ENCODE measurements around the gene AMPD3. TPM values are rescaled to one million over a fixed set of nuclear protein-coding genes. Genes with fewer than 3 reads are reported as not detected.

Gene AMPD3
- total and polyA plus RNA-seq, 2 donors (not counting 3 experiments of a cell fraction or from before 2014, with no cell fraction given) = 1.4 to 2.5 TPM

DNA sequence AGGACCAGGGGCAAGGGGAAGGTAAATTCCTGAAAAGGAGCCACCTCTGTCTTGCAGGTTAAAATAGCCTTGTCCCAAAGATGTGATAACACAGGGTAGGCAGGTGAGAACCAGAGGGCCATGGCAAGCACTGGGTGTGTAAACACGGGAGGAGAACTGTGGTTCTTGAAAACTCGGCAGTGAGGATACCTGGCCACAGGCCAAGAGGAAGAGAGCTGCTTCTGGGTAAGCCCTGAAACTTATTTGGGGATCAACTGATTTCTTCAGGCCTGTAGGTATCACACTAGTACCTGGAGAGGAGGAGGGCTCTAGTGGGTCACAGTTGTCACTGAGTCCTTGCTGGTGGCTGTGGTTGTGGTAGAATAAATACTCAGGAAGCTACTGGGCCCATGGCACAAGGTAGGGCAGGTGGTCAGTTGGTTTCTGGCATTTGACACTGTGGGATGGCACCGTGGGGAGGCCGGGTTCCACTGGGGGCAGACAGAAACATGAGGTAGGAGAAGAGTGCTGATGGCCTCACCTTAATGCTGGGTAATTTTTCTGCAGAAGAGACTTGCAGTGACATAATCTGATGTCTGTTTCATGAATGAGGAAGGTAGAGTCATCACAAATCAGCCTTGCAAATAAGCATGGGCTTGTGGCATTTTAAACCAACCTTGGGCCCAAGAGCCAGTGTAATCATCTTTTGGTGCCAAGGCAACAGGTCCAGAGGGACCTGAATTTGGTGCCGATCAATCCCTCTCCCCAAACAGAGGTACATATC is 22.0 kb downstream of the AMPD3 start:
- no peaks in the 10 kb centered on the region for H3K27me3 ChIP-seq (ENCODE audit: control insufficient read depth in 2 of 2, insufficient read depth in 2 of 2, low read length in 2 of 2)
- dilution Hi-C loops (cut with MboI; ENCODE audit: extremely low pct_ligation_motif_present, low sequenced_read_pairs) = no loop called here
- H3K27ac ChIP-seq (ENCODE audit: insufficient read depth, low read depth, low read length) = no peak overlapping the region
- intact Hi-C loops (cut with micrococcal nuclease) = no loop called here
- BruUV-seq (replicated peaks) = no TSS peak
- H3K79me2 ChIP-seq (ENCODE audit: control insufficient read depth, insufficient read depth, low read length) = no peaks in the 10 kb centered on the region
- DNase-seq (ENCODE audit: low read depth, low spot score) (no peak), FAIRE-seq (no peak)
- no peaks in the 10 kb centered on the region for H4K20me1 ChIP-seq (replicated peaks; ENCODE audit: control insufficient read depth, extremely low read depth, insufficient read depth, low read length)
- H3K9ac ChIP-seq (replicated peaks; ENCODE audit: extremely low read depth, insufficient read depth, low read length) = no peak overlapping the region
- POLR2A ChIA-PET = no interaction called here
- H3K4me3 ChIP-seq (replicated peaks in 1 of 3; ENCODE audit: insufficient read depth in 1 of 3, low read depth in 1 of 3, low read length in 3 of 3) = no peak overlapping the region
- H3K36me3 ChIP-seq (ENCODE audit: control insufficient read depth in 2 of 2, extremely low read depth in 1 of 2, insufficient read depth in 2 of 2, low read length in 2 of 2) = no peaks in the 10 kb centered on the region
- no peaks in the 10 kb centered on the region for H3K9me3 ChIP-seq (replicated peaks; ENCODE audit: control insufficient read depth, insufficient read depth, low read length)
- CTCF ChIA-PET = no interaction called here
- H3K4me1 ChIP-seq (ENCODE audit: control insufficient read depth, extremely low read depth, insufficient read depth, low read length) = no peaks in the 10 kb centered on the region
- H2AFZ ChIP-seq (ENCODE audit: low read depth, low read length) = no peak overlapping the region
- H3K9me1 ChIP-seq (replicated peaks; ENCODE audit: control insufficient read depth, extremely low read depth, insufficient read depth, low read length) = no peaks in the 10 kb centered on the region
- TF ChIP-seq, protein P1, sequence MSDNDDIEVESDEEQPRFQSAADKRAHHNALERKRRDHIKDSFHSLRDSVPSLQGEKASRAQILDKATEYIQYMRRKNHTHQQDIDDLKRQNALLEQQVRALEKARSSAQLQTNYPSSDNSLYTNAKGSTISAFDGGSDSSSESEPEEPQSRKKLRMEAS (IDR thresholded peaks at IDR 0.05; ENCODE audit: insufficient read depth, insufficient read length) = no peak
- TF ChIP-seq JUN (IDR thresholded peaks at IDR 0.05; ENCODE audit: borderline replicate concordance, insufficient read depth, insufficient read length, low read depth) = no peak
- TF ChIP-seq FOS (IDR thresholded peaks at IDR 0.05; ENCODE audit: borderline replicate concordance, insufficient read depth, low read length) = no peak
- TF ChIP-seq GATA2 (IDR thresholded peaks at IDR 0.05; ENCODE audit: insufficient read depth, insufficient read length, low read depth, low read length) = no peak
- no peak for TF ChIP-seq EZH2 (IDR thresholded peaks at IDR 0.05; ENCODE audit: borderline replicate concordance, low read depth, low read length, severe bottlenecking)
- TF ChIP-seq, protein P2, sequence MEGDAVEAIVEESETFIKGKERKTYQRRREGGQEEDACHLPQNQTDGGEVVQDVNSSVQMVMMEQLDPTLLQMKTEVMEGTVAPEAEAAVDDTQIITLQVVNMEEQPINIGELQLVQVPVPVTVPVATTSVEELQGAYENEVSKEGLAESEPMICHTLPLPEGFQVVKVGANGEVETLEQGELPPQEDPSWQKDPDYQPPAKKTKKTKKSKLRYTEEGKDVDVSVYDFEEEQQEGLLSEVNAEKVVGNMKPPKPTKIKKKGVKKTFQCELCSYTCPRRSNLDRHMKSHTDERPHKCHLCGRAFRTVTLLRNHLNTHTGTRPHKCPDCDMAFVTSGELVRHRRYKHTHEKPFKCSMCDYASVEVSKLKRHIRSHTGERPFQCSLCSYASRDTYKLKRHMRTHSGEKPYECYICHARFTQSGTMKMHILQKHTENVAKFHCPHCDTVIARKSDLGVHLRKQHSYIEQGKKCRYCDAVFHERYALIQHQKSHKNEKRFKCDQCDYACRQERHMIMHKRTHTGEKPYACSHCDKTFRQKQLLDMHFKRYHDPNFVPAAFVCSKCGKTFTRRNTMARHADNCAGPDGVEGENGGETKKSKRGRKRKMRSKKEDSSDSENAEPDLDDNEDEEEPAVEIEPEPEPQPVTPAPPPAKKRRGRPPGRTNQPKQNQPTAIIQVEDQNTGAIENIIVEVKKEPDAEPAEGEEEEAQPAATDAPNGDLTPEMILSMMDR (IDR thresholded peaks at IDR 0.05; ENCODE audit: extremely low read depth in 1 of 2, insufficient read depth in 1 of 2, low read depth in 1 of 2, low read length in 2 of 2) = no peak
- TF ChIP-seq POLR2A (IDR thresholded peaks at IDR 0.05; ENCODE audit: low read depth, low read length) = no peak
- no peak for TF ChIP-seq POLR2AphosphoS5 (IDR thresholded peaks at IDR 0.05; ENCODE audit: insufficient read depth, low read depth, low read length)
- TF ChIP-seq MYC (IDR thresholded peaks at IDR 0.05; ENCODE audit: low read depth, low read length) = no peak
- H3K4me2 ChIP-seq (ENCODE audit: insufficient read depth, low read length) = no peak overlapping the region

All from endothelial cell of umbilical vein (primary cell).